ENCODE results near the gene BEND6. TPM values are rescaled to one million over a fixed set of nuclear protein-coding genes. Genes with fewer than 3 reads are reported as not detected.

Gene BEND6
- polyA plus RNA-seq, 1 donor (not counting 4 experiments of a cell fraction or from before 2014, with no cell fraction given): 1.0 TPM

GRCh38 chr6:57064809-57065208, 109.9 kb downstream of the BEND6 start:
- Histone ChIP-seq H3K9me3 (ENCODE audit: control insufficient read depth, low read depth, low read length) (no peaks in the 10 kb centered on the region), H3K4me3 (ENCODE audit: control insufficient read depth in 2 of 3, extremely low read depth in 1 of 3, insufficient read depth in 2 of 3, low read depth in 1 of 3, low read length in 3 of 3) (no peak overlapping the region), H3K4me1 (ENCODE audit: control insufficient read depth, extremely low read depth, insufficient read depth, low read length) (no peaks in the 10 kb centered on the region), H3K27ac (ENCODE audit: control insufficient read depth, insufficient read depth, low read length) (no peak overlapping the region), H4K20me1 (ENCODE audit: control insufficient read depth, extremely low read depth, insufficient read depth, low read length) (no peaks in the 10 kb centered on the region), H3K9ac (ENCODE audit: control insufficient read depth, extremely low read depth, insufficient read depth, low read length) (no peak overlapping the region), H3K27me3 (ENCODE audit: control insufficient read depth, extremely low read depth, insufficient read depth, low read length) (no peaks in the 10 kb centered on the region), H3K9me1 (ENCODE audit: control insufficient read depth, extremely low read depth, insufficient read depth, low read length) (no peaks in the 10 kb centered on the region), H3K4me2 (ENCODE audit: control insufficient read depth, extremely low read depth, insufficient read depth, low read depth, low read length) (no peak overlapping the region), H2AFZ (ENCODE audit: control insufficient read depth, low read length) (no peak overlapping the region), H3K79me2 (ENCODE audit: control insufficient read depth, insufficient read depth, low read length) (no peaks in the 10 kb centered on the region), H3K36me3 (ENCODE audit: control insufficient read depth in 2 of 2, extremely low read depth in 1 of 2, insufficient read depth in 2 of 2, low read length in 2 of 2) (peaks cover 5 to 8% of the 10 kb centered on the region in 2 experiments)
- TF ChIP-seq CTCF (optimal IDR thresholded peaks at IDR 0.05 in 1 of 3, IDR thresholded peaks at IDR 0.05 in 1 of 3, conservative IDR thresholded peaks at IDR 0.05 in 1 of 3; ENCODE audit: extremely low read depth in 1 of 3, insufficient read depth in 2 of 3, low read length in 3 of 3) (no peak), EZH2 (IDR thresholded peaks at IDR 0.05; ENCODE audit: low read length) (no peak)
- no peak for DNase-seq (ENCODE audit: low read depth, low spot score)
- FAIRE-seq: no peak
- dilution Hi-C loops (cut with MboI; ENCODE audit: extremely low pct_ligation_motif_present, low sequenced_read_pairs): no loop called here

GRCh38 chr6:57068061-57068460, 113.2 kb downstream of the BEND6 start:
- H3K79me2 ChIP-seq (ENCODE audit: control insufficient read depth, insufficient read depth, low read length): no peaks in the 10 kb centered on the region
- H2AFZ ChIP-seq (ENCODE audit: control insufficient read depth, low read length): no peak overlapping the region
- H3K9me3 ChIP-seq (ENCODE audit: control insufficient read depth, low read depth, low read length): no peaks in the 10 kb centered on the region
- H3K4me2 ChIP-seq (ENCODE audit: control insufficient read depth, extremely low read depth, insufficient read depth, low read depth, low read length): no peak overlapping the region
- no peaks in the 10 kb centered on the region for H3K4me1 ChIP-seq (ENCODE audit: control insufficient read depth, extremely low read depth, insufficient read depth, low read length)
- H3K4me3 ChIP-seq (ENCODE audit: control insufficient read depth in 2 of 3, extremely low read depth in 1 of 3, insufficient read depth in 2 of 3, low read depth in 1 of 3, low read length in 3 of 3): no peak overlapping the region
- dilution Hi-C loops (cut with MboI; ENCODE audit: extremely low pct_ligation_motif_present, low sequenced_read_pairs): no loop called here
- no peaks in the 10 kb centered on the region for H3K27me3 ChIP-seq (ENCODE audit: control insufficient read depth, extremely low read depth, insufficient read depth, low read length)
- H3K27ac ChIP-seq (ENCODE audit: control insufficient read depth, insufficient read depth, low read length): no peak overlapping the region
- no peak overlapping the region for H3K9ac ChIP-seq (ENCODE audit: control insufficient read depth, extremely low read depth, insufficient read depth, low read length)
- FAIRE-seq: no peak
- no peak for DNase-seq (ENCODE audit: low read depth, low spot score)
- no peaks in the 10 kb centered on the region for H4K20me1 ChIP-seq (ENCODE audit: control insufficient read depth, extremely low read depth, insufficient read depth, low read length)
- H3K36me3 ChIP-seq (ENCODE audit: control insufficient read depth in 2 of 2, extremely low read depth in 1 of 2, insufficient read depth in 2 of 2, low read length in 2 of 2): peaks cover 2 to 5% of the 10 kb centered on the region in 2 experiments
- no peak for TF ChIP-seq CTCF (optimal IDR thresholded peaks at IDR 0.05 in 1 of 3, IDR thresholded peaks at IDR 0.05 in 1 of 3, conservative IDR thresholded peaks at IDR 0.05 in 1 of 3; ENCODE audit: extremely low read depth in 1 of 3, insufficient read depth in 2 of 3, low read length in 3 of 3)
- TF ChIP-seq EZH2 (IDR thresholded peaks at IDR 0.05; ENCODE audit: low read length): no peak
- no peaks in the 10 kb centered on the region for H3K9me1 ChIP-seq (ENCODE audit: control insufficient read depth, extremely low read depth, insufficient read depth, low read length)

Data from keratinocyte (primary cell).